Mesenchymal stem cell (in vitro differentiated cells and primary cell): ENCODE data around the gene VTI1A.

Source experiments
- DNase-seq: peaks from one replicate; pipeline ENCODE4 v3.0.0-alpha.2; 2013
- H2AFZ ChIP-seq: one replicate; pipeline ENCODE4 v1.6.1; 2013; ENCODE audit warnings: low read depth, mild to moderate bottlenecking, control low read depth, inconsistent platforms, low read length, moderate library complexity
- H2AK5ac ChIP-seq: 2 replicates; pipeline ENCODE4 v1.6.1; 2013; ENCODE audit warnings: low read length, moderate library complexity, mild to moderate bottlenecking, inconsistent platforms; ENCODE audit not compliant: severe bottlenecking
- H2BK120ac ChIP-seq: one replicate; pipeline ENCODE4 v1.6.1; 2013; ENCODE audit warnings: low read depth, mild to moderate bottlenecking, inconsistent platforms, low read length, moderate library complexity
- H2BK12ac ChIP-seq, 2 experiments: one replicate each; pipeline ENCODE4 v1.6.1; 2013; ENCODE audit warnings: inconsistent platforms in 2 of 2, low read length in 2 of 2, mild to moderate bottlenecking in 2 of 2, moderate library complexity in 2 of 2, control low read depth in 1 of 2
- H2BK15ac ChIP-seq: one replicate; pipeline ENCODE4 v1.6.1; 2013; ENCODE audit warnings: mild to moderate bottlenecking, low read depth, inconsistent platforms; ENCODE audit not compliant: poor library complexity, severe bottlenecking
- H2BK5ac ChIP-seq: 2 replicates; pipeline ENCODE4 v1.6.1; 2013; ENCODE audit warnings: low read depth, mild to moderate bottlenecking, low read length, control low read depth, inconsistent platforms; ENCODE audit not compliant: poor library complexity, severe bottlenecking
- H3K14ac ChIP-seq, 2 experiments: one replicate each; pipeline ENCODE4 v1.6.1; 2013; ENCODE audit warnings: inconsistent platforms in 2 of 2, low read length in 2 of 2, control low read depth in 1 of 2, mild to moderate bottlenecking in 1 of 2, moderate library complexity in 1 of 2
- H3K18ac ChIP-seq, 2 experiments: one replicate each; pipeline ENCODE4 v1.6.1; 2013; ENCODE audit warnings: inconsistent platforms in 2 of 2, low read length in 2 of 2, control low read depth in 1 of 2, low read depth in 1 of 2, mild to moderate bottlenecking in 1 of 2
- H3K23ac ChIP-seq, 2 experiments: one replicate each; pipeline ENCODE4 v1.6.1; 2013; ENCODE audit warnings: inconsistent platforms in 2 of 2, low read length in 2 of 2, mild to moderate bottlenecking in 2 of 2, moderate library complexity in 2 of 2, control low read depth in 1 of 2
- H3K27ac ChIP-seq: 2 replicates; pipeline ENCODE4 v1.5.1; 2013; ENCODE audit warnings: mild to moderate bottlenecking, moderate library complexity, low read length, control low read depth, inconsistent platforms; ENCODE audit not compliant: poor library complexity, severe bottlenecking
- H3K27me3 ChIP-seq, 2 experiments: 2 replicates each; pipeline versions ENCODE4 v1.6.1 to v1.7.0; 2013; ENCODE audit warnings: low read length in 2 of 2, mild to moderate bottlenecking in 2 of 2, moderate library complexity in 2 of 2, control low read depth in 1 of 2, inconsistent platforms in 1 of 2; ENCODE audit not compliant: control insufficient read depth in 1 of 2, insufficient read depth in 1 of 2
- H3K36me3 ChIP-seq, 2 experiments: 2 replicates each; pipeline versions ENCODE4 v1.6.1 to v1.7.0; 2013; ENCODE audit warnings: low read length in 2 of 2, control low read depth in 1 of 2, inconsistent platforms in 1 of 2, low read depth in 1 of 2, mild to moderate bottlenecking in 1 of 2; ENCODE audit not compliant: insufficient read depth in 2 of 2, control insufficient read depth in 1 of 2
- H3K4ac ChIP-seq, 2 experiments: one replicate each; pipeline ENCODE4 v1.6.1; 2013; ENCODE audit warnings: inconsistent platforms in 2 of 2, low read length in 2 of 2, mild to moderate bottlenecking in 2 of 2, moderate library complexity in 2 of 2, control low read depth in 1 of 2, low read depth in 1 of 2
- H3K4me1 ChIP-seq: 2 replicates; pipeline ENCODE4 v1.6.1; 2013; ENCODE audit warnings: low read depth, low read length, control low read depth; ENCODE audit not compliant: control insufficient read depth, insufficient read depth
- H3K4me2 ChIP-seq: 2 replicates; pipeline ENCODE4 v1.6.1; 2013; ENCODE audit warnings: low read length, mild to moderate bottlenecking, inconsistent platforms; ENCODE audit not compliant: poor library complexity, severe bottlenecking
- H3K4me3 ChIP-seq, 2 experiments: 2 replicates each; pipeline versions ENCODE4 v1.5.1 to v1.7.0; 2013; ENCODE audit warnings: low read length in 2 of 2, mild to moderate bottlenecking in 2 of 2, control low read depth in 1 of 2, low read depth in 1 of 2; ENCODE audit not compliant: insufficient read depth in 1 of 2
- H3K79me1 ChIP-seq: replicated peaks from 2 replicates; pipeline ENCODE4 v1.6.1; 2013; ENCODE audit warnings: mild to moderate bottlenecking, control low read depth, low read length, inconsistent platforms; ENCODE audit not compliant: poor library complexity, severe bottlenecking
- H3K9ac ChIP-seq: 2 replicates; pipeline ENCODE4 v1.7.0; 2013; ENCODE audit warnings: mild to moderate bottlenecking, low read length, moderate library complexity
- H3K9me3 ChIP-seq: 2 replicates; pipeline ENCODE4 v1.7.0; 2013; ENCODE audit warnings: mild to moderate bottlenecking, low read length; ENCODE audit not compliant: control insufficient read depth
- H4K8ac ChIP-seq: one replicate; pipeline ENCODE4 v1.6.1; 2013; ENCODE audit warnings: inconsistent platforms, mild to moderate bottlenecking, low read length, moderate library complexity
- H4K91ac ChIP-seq: one replicate; pipeline ENCODE4 v1.6.1; 2013; ENCODE audit warnings: mild to moderate bottlenecking, low read length, inconsistent platforms
- WGBS: methylation state at CpG from one replicate; pipeline ENCODE4 v1.1.7; 2013; ENCODE audit warnings: mixed read lengths; 5-methylcytosine and 5-hydroxymethylcytosine counted together

Gene VTI1A

GRCh38 chr10:112601214-112602090, 154.4 kb downstream of the VTI1A start:
- Histone ChIP-seq H2AK5ac (no peak overlapping the region), H3K4me1 (no peaks in the 10 kb centered on the region), H3K36me3 (peaks cover 0 to 6% of the 10 kb centered on the region in 2 experiments), H3K9ac (no peak overlapping the region), H2BK12ac (no peak overlapping the region), H3K18ac (no peak overlapping the region), H4K8ac (no peak overlapping the region), H2BK5ac (no peak overlapping the region), H3K4ac (no peak overlapping the region), H2BK120ac (no peak overlapping the region), H2BK15ac (no peak overlapping the region), H2AFZ (no peak overlapping the region), H3K4me3 (no peak overlapping the region), H3K14ac (no peak overlapping the region), H3K27me3 (no peaks in the 10 kb centered on the region), H3K4me2 (no peak overlapping the region), H3K79me1 (peaks cover 10% of the 10 kb centered on the region), H3K23ac (no peak overlapping the region), H4K91ac (no peak overlapping the region), H3K9me3 (no peaks in the 10 kb centered on the region), H3K27ac (no peak overlapping the region)
- DNase-seq = no peak
- WGBS = 76% methylated on average over 2 of the region's 4 CpGs

- Histone ChIP-seq H2BK12ac (peak overlapping the region in 1 of 2 experiments; percentile 61), H2AFZ (no peak overlapping the region), H3K79me1 (peaks cover 10% of the 10 kb centered on the region), H4K91ac (no peak overlapping the region), H3K9ac (no peak overlapping the region), H3K27ac (no peak overlapping the region), H3K27me3 (no peaks in the 10 kb centered on the region), H3K9me3 (no peaks in the 10 kb centered on the region), H2AK5ac (no peak overlapping the region), H3K4me1 (no peaks in the 10 kb centered on the region), H2BK120ac (no peak overlapping the region), H4K8ac (no peak overlapping the region), H3K14ac (no peak overlapping the region), H3K4me2 (no peak overlapping the region), H3K4me3 (no peak overlapping the region), H2BK5ac (no peak overlapping the region), H3K18ac (no peak overlapping the region), H3K23ac (no peak overlapping the region), H3K36me3 (peaks cover 0 to 6% of the 10 kb centered on the region in 2 experiments), H2BK15ac (no peak overlapping the region), H3K4ac (no peak overlapping the region)
- 84% methylated on average over 2 of the region's 2 CpGs for WGBS
- DNase-seq = no peak
Measured at GRCh38 chr10:112603062-112603461, 156.0 kb downstream of the VTI1A start.

- peak overlapping the region in 1 of 2 experiments; percentile 66 for H2BK12ac ChIP-seq
- no peak for DNase-seq
- no peak overlapping the region for H2AK5ac ChIP-seq
- no peak overlapping the region for H2BK15ac ChIP-seq
- H3K14ac ChIP-seq = peak overlapping the region in 1 of 2 experiments; percentile 62
- H2BK5ac ChIP-seq = no peak overlapping the region
- H3K36me3 ChIP-seq = peaks cover 0 to 6% of the 10 kb centered on the region in 2 experiments
- no peak overlapping the region for H2BK120ac ChIP-seq
- H3K23ac ChIP-seq = no peak overlapping the region
- H3K4me3 ChIP-seq = no peak overlapping the region
- H4K91ac ChIP-seq = no peak overlapping the region
- no peaks in the 10 kb centered on the region for H3K9me3 ChIP-seq
- no peak overlapping the region for H3K9ac ChIP-seq
- no peak overlapping the region for H3K4ac ChIP-seq
- WGBS = 71% methylated on average over 5 of the region's 5 CpGs
- no peak overlapping the region for H3K4me2 ChIP-seq
- H3K27me3 ChIP-seq = no peaks in the 10 kb centered on the region
- no peak overlapping the region for H2AFZ ChIP-seq
- H3K27ac ChIP-seq = no peak overlapping the region
- no peaks in the 10 kb centered on the region for H3K4me1 ChIP-seq
- H3K79me1 ChIP-seq = peaks cover 8% of the 10 kb centered on the region
- no peak overlapping the region for H4K8ac ChIP-seq
- H3K18ac ChIP-seq = no peak overlapping the region
Measured at GRCh38 chr10:112605063-112605462, 158.0 kb downstream of the VTI1A start.

GRCh38 chr10:112607506-112607905, 160.5 kb downstream of the VTI1A start:
- Histone ChIP-seq H3K14ac (no peak overlapping the region), H3K4me1 (no peaks in the 10 kb centered on the region), H3K18ac (no peak overlapping the region), H2BK12ac (no peak overlapping the region), H3K4me2 (no peak overlapping the region), H4K8ac (no peak overlapping the region), H2BK5ac (no peak overlapping the region), H3K27ac (no peak overlapping the region), H3K27me3 (no peaks in the 10 kb centered on the region), H2AK5ac (no peak overlapping the region), H3K79me1 (peaks cover 7% of the 10 kb centered on the region), H3K9me3 (no peaks in the 10 kb centered on the region), H3K4me3 (no peak overlapping the region), H2BK15ac (no peak overlapping the region), H3K36me3 (peaks cover 0 to 6% of the 10 kb centered on the region in 2 experiments), H3K23ac (no peak overlapping the region), H2AFZ (no peak overlapping the region), H3K4ac (no peak overlapping the region), H4K91ac (no peak overlapping the region), H3K9ac (no peak overlapping the region), H2BK120ac (no peak overlapping the region)
- DNase-seq = no peak
- 98% methylated on average over 2 of the region's 2 CpGs for WGBS
